WTC11 (cell line): ENCODE data around the gene ENDOV. TPM values are rescaled to one million over a fixed set of nuclear protein-coding genes. Genes with fewer than 3 reads are reported as not detected.

Source experiments
- ATAC-seq: fragments of 200-7000 bp; cut with Tn5 transposase; 2 replicates; pipeline ENCODE4 v1.10.0; 2021; ENCODE audit warnings: mild to moderate bottlenecking, moderate library complexity
- CTCF ChIA-PET: fragments of 300-600 bp; sonication (Branson Sonifier 250); formaldehyde crosslinking; loops from one replicate; lab custom pipeline; 2021; ENCODE audit warnings: antibody characterized with exemption; lab: Charles Lee
- POLR2A ChIA-PET: fragments of 350-600 bp; sonication (Branson Sonifier 250); formaldehyde crosslinking; loops from one replicate; lab custom pipeline; 2021; ENCODE audit warnings: antibody characterized with exemption; lab: Charles Lee
- DNase-seq: peaks from one replicate; pipeline ENCODE4 v3.0.0; 2021; ENCODE audit warnings: low spot score
- H3K27ac Mint-ChIP-seq: 2 replicates; pipeline ENCODE4 v1.8.0; 2021; ENCODE audit warnings: mixed read lengths
- H3K27me3 Mint-ChIP-seq: 2 replicates; pipeline ENCODE4 v1.8.0; 2021; ENCODE audit warnings: low read depth, mild to moderate bottlenecking, moderate library complexity, mixed read lengths
- H3K36me3 Mint-ChIP-seq: 2 replicates; pipeline ENCODE4 v1.8.0; 2021; ENCODE audit warnings: mixed read lengths
- H3K4me1 Mint-ChIP-seq: 2 replicates; pipeline ENCODE4 v1.8.0; 2022; ENCODE audit warnings: mixed read lengths
- H3K4me3 Mint-ChIP-seq: 2 replicates; pipeline ENCODE4 v1.8.0; 2021; ENCODE audit warnings: mild to moderate bottlenecking, moderate library complexity, mixed read lengths
- H3K9me3 Mint-ChIP-seq: 2 replicates; pipeline ENCODE4 v1.8.0; 2021; ENCODE audit warnings: mixed read lengths
- CBFB ChIP-seq: sonication (generic); formaldehyde crosslinking; IDR thresholded peaks from 2 replicates; pipeline ENCODE4 v1.8.1; 2022; ENCODE audit warnings: mild to moderate bottlenecking, low read depth, missing genetic modification reagents
- CDX4 ChIP-seq: fragments of 250-450 bp; sonication (Bioruptor Pico); IDR thresholded peaks from 2 replicates; pipeline ENCODE4 v1.9.0; 2021; ENCODE audit warnings: moderate library complexity, mild to moderate bottlenecking, inconsistent platforms, borderline replicate concordance
- E2F4 ChIP-seq: sonication (generic); formaldehyde crosslinking; IDR thresholded peaks from 2 replicates; pipeline ENCODE4 v1.8.1; 2022; ENCODE audit warnings: low read depth, mild to moderate bottlenecking, moderate library complexity, missing genetic modification reagents, borderline replicate concordance
- MAX ChIP-seq: sonication (generic); formaldehyde crosslinking; IDR thresholded peaks from 2 replicates; pipeline ENCODE4 v1.8.0; 2022; ENCODE audit warnings: mild to moderate bottlenecking, missing genetic modification reagents
- SOX15 ChIP-seq: fragments of 250-450 bp; sonication (Bioruptor Pico); IDR thresholded peaks from 2 replicates; pipeline ENCODE4 v1.9.0; 2021; ENCODE audit warnings: mild to moderate bottlenecking
- SP1 ChIP-seq: sonication (generic); formaldehyde crosslinking; conservative IDR thresholded peaks from 2 replicates; pipeline ENCODE4 v1.8.1; 2022; ENCODE audit warnings: missing genetic modification reagents
- STAT6 ChIP-seq: sonication (generic); formaldehyde crosslinking; conservative IDR thresholded peaks from 2 replicates; pipeline ENCODE4 v1.8.1; 2023; ENCODE audit warnings: mild to moderate bottlenecking, low read depth, missing genetic modification reagents, moderate library complexity
- TEAD4 ChIP-seq: sonication (generic); formaldehyde crosslinking; IDR thresholded peaks from 2 replicates; pipeline ENCODE4 v1.8.0; 2022; ENCODE audit warnings: mild to moderate bottlenecking, missing genetic modification reagents
- ZBTB21 ChIP-seq: sonication (generic); formaldehyde crosslinking; IDR thresholded peaks from 2 replicates; pipeline ENCODE4 v1.8.1; 2023; ENCODE audit warnings: mild to moderate bottlenecking, missing genetic modification reagents, borderline replicate concordance
- ZNF121 ChIP-seq: sonication (generic); formaldehyde crosslinking; IDR thresholded peaks from 2 replicates; pipeline ENCODE4 v1.8.0; 2023; ENCODE audit warnings: missing genetic modification reagents
- ZNF138 ChIP-seq: sonication (generic); formaldehyde crosslinking; conservative IDR thresholded peaks from 2 replicates; pipeline ENCODE4 v1.8.1; 2022; ENCODE audit warnings: mild to moderate bottlenecking, moderate library complexity, missing genetic modification reagents
- ZNF317 ChIP-seq: sonication (generic); formaldehyde crosslinking; IDR thresholded peaks from 2 replicates; pipeline ENCODE4 v1.8.1; 2023; ENCODE audit warnings: low read depth, mild to moderate bottlenecking, moderate library complexity, missing genetic modification reagents, borderline replicate concordance
- ZNF423 ChIP-seq: fragments of 250-450 bp; sonication (Bioruptor Pico); IDR thresholded peaks from 2 replicates; pipeline ENCODE4 v2.1.2; 2022; ENCODE audit warnings: mild to moderate bottlenecking, moderate library complexity
- ZNF532 ChIP-seq: fragments of 250-450 bp; sonication (Bioruptor Pico); IDR thresholded peaks from 2 replicates; pipeline ENCODE4 v1.9.0; 2021; ENCODE audit warnings: mild to moderate bottlenecking, borderline replicate concordance
- ZSCAN18 ChIP-seq: fragments of 250-450 bp; sonication (Bioruptor Pico); IDR thresholded peaks from 2 replicates; pipeline ENCODE4 v2.1.2; 2022; ENCODE audit warnings: mild to moderate bottlenecking, moderate library complexity
- total RNA-seq: library from RNA; stranded (reverse); gene quantifications from 3 replicates; pipeline ENCODE4 v1.2.3, GENCODE V29; 2021

The ENDOV gene
- total RNA-seq, 1 experiment from 2014 or later = 25.2 TPM

DNA sequence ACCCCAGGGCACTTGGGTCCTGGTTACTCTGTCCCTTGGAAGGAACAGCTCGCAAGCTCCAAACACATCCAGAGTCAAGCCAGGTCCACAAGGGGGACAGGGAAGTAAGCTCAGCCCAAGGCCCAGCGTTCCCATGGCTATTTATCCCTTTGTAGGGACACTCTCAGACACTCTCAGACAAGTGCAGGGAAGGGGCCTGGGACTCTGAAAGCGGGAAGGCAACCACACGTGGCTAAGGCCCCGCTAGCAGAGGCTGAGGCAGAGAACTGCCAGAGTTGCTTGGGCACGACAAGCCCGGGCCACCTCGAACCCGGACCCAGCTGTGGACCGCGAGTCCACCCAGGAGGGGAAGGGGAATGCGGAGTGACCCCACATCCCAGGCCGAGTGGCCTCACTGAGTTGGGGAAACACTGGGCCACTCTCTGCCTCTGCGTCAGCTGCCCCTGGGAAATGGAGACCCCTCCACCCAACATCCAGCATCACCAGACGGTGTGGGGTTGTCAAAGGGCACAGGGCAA, 51.3 kb downstream of the ENDOV start:
- H3K9me3 Mint-ChIP-seq = no peaks in the 10 kb centered on the region
- CTCF ChIA-PET = interaction anchor here (1.0 kb wide), 2 partner anchors 10 to 12 kb away, joined by 3 read pairs; partner anchors contain the start of gene NPTX1
- no peak for DNase-seq
- no peak for TF ChIP-seq ZNF138 (CRISPR knock-in tag)
- no peak for TF ChIP-seq CDX4
- TF ChIP-seq ZNF532 (CRISPR knock-in tag) = no peak
- no peak for TF ChIP-seq ZNF423 (CRISPR knock-in tag)
- TF ChIP-seq MAX = no peak
- no peak for TF ChIP-seq E2F4 (CRISPR knock-in tag)
- no peak for TF ChIP-seq SOX15
- TF ChIP-seq CBFB (CRISPR knock-in tag) = no peak
- TF ChIP-seq TEAD4 = no peak
- TF ChIP-seq ZNF121 (CRISPR knock-in tag) = no peak
- TF ChIP-seq ZSCAN18 = no peak
- TF ChIP-seq ZBTB21 (CRISPR knock-in tag) = no peak
- no peak for TF ChIP-seq STAT6 (CRISPR knock-in tag)
- no peak for TF ChIP-seq ZNF317 (CRISPR knock-in tag)
- TF ChIP-seq SP1 (CRISPR knock-in tag) = no peak
- TF ChIP-seq, all 79 proteins: peak for 0
- Mint-ChIP-seq H3K36me3 (no peaks in the 10 kb centered on the region), H3K27ac (no peak overlapping the region), H3K4me1 (no peaks in the 10 kb centered on the region), H3K27me3 (peaks cover 26% of the 10 kb centered on the region), H3K4me3 (no peak overlapping the region)
- ATAC-seq = no peak
- POLR2A ChIA-PET = no interaction called here
